Measurements from ENCODE around the gene SHCBP1L.
"Not testable (repeated sequence)": the region's sequence is repeated elsewhere in the genome, so short reads cannot be mapped to it uniquely, and the experiment has no call there.

The SHCBP1L gene

GRCh38 chr1:182965096-182965495 lies 12.1 kb upstream of the SHCBP1L start:
- DNase-seq (ENCODE audit: low read depth, low spot score) = no peak

- no peak for DNase-seq (ENCODE audit: low read depth, low spot score)
Measured at GRCh38 chr1:182962554-182963115, 9.7 kb upstream of the SHCBP1L start.

- no peak for DNase-seq (ENCODE audit: low read depth, low spot score)
Measured at GRCh38 chr1:182960046-182960445, 7.1 kb upstream of the SHCBP1L start.

GRCh38 chr1:182957902-182958395 lies 5.0 kb upstream of the SHCBP1L start:
- no peak for DNase-seq (ENCODE audit: low read depth, low spot score)

GRCh38 chr1:182956708-182957365 lies 3.9 kb upstream of the SHCBP1L start:
- DNase-seq (ENCODE audit: low read depth, low spot score) = no peak

DNA sequence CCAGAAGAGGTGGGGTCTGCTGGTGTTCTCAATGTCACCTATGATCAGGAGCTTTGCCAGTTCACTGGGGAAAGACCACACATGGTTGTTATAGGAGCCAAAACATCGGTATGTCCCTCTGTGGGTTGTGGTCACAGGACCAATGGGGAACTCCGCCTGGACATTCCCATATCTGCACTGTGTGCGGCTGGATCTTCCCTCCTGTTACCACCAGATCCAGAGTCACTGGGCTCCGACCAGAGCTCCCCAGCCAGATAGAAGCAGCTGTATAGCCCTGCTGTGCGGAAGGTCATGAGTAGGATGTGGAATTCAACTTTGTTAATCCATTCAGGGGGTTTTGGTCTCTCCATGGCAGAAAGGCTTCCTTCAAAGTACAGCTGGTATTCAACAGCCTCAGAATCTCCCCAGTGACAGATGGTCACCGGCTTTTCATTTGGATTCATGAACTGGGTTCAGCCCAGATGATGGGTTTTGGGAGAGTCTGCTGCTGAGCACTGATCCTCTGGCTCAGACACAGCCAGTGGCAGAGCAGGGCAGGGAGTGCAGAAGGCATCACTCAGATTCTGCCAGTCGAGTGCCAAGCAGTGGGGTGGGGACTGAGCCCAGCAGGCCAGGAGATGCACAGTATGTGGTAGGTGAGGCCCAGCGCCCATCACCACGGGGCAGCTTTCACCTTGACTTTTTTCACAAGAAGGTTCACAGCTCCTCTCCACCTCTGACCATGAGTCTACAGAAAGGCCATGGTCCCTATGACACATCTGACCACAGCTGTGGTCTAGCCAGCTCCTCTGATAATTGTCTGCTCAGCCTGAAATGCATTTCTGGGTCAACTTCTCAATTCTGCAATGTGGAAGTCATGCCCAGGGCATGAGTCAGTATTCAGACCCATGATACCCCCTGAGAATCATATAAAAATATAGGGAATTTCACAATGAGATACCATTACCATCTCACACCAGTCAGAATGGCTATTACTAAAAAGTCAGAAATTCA lies 2.9 kb upstream of the SHCBP1L start:
- DNase-seq (ENCODE audit: low read depth, low spot score) = no peak

DNA sequence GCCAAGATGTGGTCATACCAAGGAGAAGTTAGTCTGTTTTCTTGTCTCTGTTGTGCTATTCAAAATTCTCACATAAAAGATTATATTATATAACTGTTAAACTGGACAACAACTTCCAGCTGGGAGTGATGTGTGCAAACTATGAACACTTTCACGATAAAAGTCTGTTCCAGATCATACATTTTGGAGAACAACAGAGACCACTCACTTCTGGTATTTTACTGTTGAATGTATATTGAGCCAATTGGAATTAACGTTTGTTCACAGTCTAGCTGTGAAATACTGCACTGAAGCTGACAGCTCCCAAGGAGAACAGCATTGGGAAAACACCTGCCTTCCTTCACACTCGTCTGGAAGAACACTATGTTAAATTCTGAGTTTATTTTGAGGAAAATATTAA lies 860 bp upstream of the SHCBP1L start:
- no peak for DNase-seq (ENCODE audit: low read depth, low spot score)

DNA sequence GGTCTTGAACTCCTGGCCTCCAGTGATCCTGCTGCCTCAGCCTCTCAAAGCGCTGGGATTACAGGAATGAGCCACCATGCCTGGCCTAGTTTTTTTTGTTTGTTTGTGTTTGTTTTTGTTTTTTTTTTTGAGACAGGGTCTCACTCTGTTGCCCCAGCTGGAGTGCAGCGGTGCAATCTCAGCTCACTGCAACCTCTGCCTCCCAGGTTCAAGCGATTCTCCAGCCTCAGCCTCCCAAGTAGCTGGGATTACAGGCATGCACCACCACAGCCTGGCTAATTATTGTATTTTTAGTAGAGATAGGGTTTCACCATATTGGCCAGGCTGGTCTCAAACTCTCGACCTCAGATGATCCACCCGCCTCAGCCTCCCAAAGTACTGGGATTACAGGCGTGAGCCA lies 9.6 kb downstream of the SHCBP1L start:
- DNase-seq (ENCODE audit: low read depth, low spot score) = not testable (repeated sequence)

DNA sequence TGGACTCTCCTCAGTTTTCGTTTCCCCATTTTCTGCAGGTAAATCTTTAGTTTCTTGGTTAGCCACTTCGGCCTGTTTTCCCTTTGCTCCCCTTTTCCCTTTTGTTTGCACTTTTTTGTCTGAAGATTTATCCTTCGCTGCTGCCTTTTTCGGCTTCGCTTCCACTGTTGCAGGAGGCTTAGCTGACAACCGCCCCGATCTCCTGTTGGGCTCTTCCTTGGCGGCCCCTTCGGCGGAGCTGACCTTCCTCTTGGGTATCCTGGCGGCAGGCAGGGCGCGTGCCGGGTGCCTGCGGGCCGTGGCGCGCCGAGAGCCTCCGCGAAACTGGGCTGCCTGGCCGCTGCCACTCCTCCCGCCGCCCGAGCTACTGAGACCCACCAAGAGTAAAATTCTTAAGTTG lies 10.8 kb downstream of the SHCBP1L start:
- not testable (repeated sequence) for DNase-seq (ENCODE audit: low read depth, low spot score)

DNA sequence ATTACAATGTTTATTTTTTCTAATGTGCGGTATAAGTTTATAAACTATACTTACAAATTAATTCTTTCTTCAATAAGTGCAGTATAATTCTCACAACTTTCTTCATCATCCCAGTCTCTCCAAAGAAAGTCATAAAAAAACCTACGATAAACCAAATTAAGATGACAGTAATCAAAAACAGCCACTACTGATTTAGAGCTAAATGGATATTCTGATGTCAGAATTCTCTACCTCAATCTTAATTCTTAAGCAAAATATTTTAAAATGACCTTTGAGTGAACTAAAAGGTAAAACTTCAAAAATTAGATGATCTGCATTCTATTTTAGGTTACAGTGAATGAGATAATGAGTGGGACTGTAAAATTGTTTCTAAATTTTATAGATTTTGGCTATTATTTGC lies 13.6 kb downstream of the SHCBP1L start:
- no peak for DNase-seq (ENCODE audit: low read depth, low spot score)

DNA sequence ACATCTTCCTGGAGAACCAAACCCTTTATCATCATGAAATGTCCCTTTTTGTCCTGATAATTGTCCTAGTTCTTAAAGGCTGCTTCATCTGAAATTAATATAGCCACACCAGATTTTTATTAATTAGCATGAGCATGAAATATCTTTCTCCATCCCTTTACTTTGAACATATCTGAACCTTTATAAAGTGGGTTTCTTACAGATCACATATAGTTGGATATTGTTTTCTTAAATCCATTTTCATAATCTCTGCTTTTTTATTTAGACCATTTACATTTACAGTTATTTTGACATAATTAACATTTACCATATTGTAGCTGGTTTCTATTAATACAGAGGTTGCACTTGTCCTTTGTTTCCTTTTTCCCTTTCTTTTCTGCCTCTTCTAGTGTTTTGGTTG lies 17.2 kb downstream of the SHCBP1L start:
- no peak for DNase-seq (ENCODE audit: low read depth, low spot score)

GRCh38 chr1:182930985-182931384 lies 22.0 kb downstream of the SHCBP1L start:
- DNase-seq (ENCODE audit: low read depth, low spot score) = no peak

DNA sequence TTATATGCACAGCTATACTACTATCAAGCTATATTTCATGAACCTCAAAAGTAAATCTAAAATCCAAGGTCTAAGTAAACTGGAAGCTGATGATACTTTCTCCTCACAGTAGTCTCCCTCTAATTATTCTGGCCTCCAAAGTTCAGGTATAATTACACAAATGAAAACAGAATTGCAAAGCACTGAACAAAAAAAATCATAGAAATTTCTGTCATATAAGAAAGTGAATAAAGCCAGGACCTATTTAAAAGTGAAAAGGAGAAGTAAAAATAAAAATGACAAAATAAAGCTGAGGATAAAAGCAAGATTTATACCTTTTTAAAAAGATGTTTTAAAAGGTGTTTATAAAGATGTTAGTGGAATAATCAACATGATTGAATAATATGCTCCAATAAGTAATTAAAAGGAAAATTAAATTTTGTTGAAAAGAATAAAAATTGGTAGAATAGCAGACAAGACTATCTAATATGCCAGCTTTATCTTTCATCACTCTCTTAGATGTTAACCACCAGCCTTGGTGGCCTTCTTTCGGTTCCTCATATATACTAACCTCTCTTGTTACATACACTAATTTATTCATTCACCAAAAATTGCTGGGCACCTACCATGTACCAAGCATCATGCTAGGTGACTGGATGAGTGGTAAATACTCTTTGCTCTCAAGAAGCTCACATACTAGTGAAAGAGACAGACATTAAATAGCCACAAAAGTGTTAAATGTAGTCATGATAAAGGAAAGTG lies 25.1 kb downstream of the SHCBP1L start:
- no peak for DNase-seq (ENCODE audit: low read depth, low spot score)

DNA sequence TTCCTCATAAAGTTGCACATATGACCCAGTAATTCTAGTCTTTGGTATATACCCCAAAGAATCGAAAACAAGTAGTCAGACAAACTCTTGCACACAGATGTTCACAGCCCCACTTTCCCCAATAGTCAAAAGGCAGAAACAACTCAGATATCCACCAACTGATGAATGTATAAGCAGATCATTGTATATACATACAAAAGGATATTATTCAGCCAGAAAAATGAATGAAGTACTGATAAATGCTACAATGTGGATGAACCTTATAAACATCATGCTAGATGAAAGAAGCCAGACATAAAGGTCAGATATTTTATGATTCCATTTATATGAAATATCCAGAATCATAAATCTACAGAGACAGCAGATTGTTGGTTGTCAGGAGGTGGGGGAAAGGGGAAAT lies 27.3 kb downstream of the SHCBP1L start:
- DNase-seq (ENCODE audit: low read depth, low spot score) = no peak

GRCh38 chr1:182917378-182917777 lies 35.6 kb downstream of the SHCBP1L start:
- no peak for DNase-seq (ENCODE audit: low read depth, low spot score)

- no peak for DNase-seq (ENCODE audit: low read depth, low spot score)
Measured at GRCh38 chr1:182913401-182913800, 39.6 kb downstream of the SHCBP1L start.

DNA sequence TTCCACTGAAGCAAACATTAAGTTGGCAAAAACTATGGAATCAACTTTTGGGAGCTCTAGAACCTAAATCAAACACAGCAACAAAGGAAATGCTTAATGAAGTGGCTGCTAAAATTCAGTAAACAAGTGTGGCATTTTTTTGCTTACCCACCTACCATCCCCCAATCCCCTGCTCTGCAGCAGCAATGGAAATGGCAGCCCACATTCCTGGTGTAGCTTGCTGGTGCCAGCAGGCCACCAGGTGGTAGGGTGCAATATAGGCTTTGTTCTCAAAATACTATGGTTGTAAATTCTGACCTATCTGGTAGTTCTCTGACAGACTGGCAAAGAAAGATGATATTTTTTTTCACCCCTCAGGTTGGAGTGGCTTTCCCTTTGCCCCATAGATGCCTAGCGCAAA lies 42.8 kb downstream of the SHCBP1L start:
- no peak for DNase-seq (ENCODE audit: low read depth, low spot score)

GRCh38 chr1:182909578-182909977 lies 43.4 kb downstream of the SHCBP1L start:
- DNase-seq (ENCODE audit: low read depth, low spot score) = no peak

DNA sequence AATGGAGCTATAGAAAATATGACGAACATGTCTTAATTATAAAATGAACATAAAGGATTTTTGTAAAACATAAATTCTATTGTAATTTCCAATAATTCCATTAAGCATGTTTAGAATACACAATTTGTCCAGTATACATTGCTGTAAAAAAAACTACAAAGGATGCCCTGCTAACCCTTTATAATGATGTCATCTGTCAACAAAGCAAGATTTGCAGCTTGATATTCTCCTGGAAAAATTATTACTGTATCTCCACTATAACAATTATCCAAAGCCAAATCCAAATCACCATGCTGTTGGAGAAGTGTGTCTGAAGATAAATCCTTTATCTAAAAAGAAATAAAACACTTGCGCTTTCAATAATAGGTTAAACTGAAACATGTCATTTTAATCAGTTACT lies 47.6 kb downstream of the SHCBP1L start:
- no peak for DNase-seq (ENCODE audit: low read depth, low spot score)

DNA sequence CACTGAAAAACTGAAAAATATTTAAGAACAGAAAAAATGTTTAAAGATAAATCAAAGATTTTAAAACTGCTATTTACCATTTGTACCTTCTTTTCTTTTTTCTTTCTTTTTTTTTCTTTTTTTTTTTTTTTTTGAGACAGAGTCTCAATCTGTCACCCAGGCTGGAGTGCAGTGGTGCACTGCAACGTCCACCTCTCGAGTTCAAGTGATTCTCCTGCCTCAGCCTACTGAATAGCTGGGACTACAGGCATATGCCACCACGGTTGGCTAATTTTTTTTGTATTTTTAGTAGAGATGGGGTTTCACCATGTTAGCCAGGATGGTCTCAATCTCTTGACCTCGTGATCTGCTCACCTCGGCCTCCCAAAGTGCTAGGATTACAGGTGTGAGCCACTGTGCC lies 51.0 kb downstream of the SHCBP1L start:
- not testable (repeated sequence) for DNase-seq (ENCODE audit: low read depth, low spot score)

GRCh38 chr1:182897696-182898095 lies 55.3 kb downstream of the SHCBP1L start:
- no peak for DNase-seq (ENCODE audit: low read depth, low spot score)
